Kidney epithelial cell (primary cell): ENCODE measurements around the gene BARHL1. TPM values are rescaled to one million over a fixed set of nuclear protein-coding genes. Genes with fewer than 3 reads are reported as not detected.

Source experiments
- DNase-seq: peaks from one replicate; pipeline ENCODE4 v3.0.0-alpha.2; 2010; ENCODE audit warnings: low read depth
- H3K27me3 ChIP-seq: 2 replicates; pipeline ENCODE4 v1.6.0; 2011; ENCODE audit warnings: low read length; ENCODE audit not compliant: control insufficient read depth, insufficient read depth
- H3K36me3 ChIP-seq: 2 replicates; pipeline ENCODE4 v1.5.1; 2011; ENCODE audit warnings: low read length; ENCODE audit not compliant: control insufficient read depth, insufficient read depth
- H3K4me3 ChIP-seq: 2 replicates; pipeline ENCODE4 v1.5.1; 2011; ENCODE audit warnings: low read depth, mild to moderate bottlenecking, control low read depth, low read length
- CTCF ChIP-seq: IDR thresholded peaks from 2 replicates; pipeline ENCODE4 v1.5.1; 2011; ENCODE audit warnings: mild to moderate bottlenecking, moderate library complexity, low read length, control low read depth, inconsistent platforms; ENCODE audit not compliant: insufficient read depth, poor library complexity, severe bottlenecking
- total RNA-seq: library from RNA; depleted of rRNA; stranded (reverse); fragments of >200 nt; gene quantifications from 2 replicates; pipeline ENCODE4 v1.2.3, GENCODE V29; 2015

Gene BARHL1
- total RNA-seq, 1 donor from 2014 or later, result not detected

GRCh38 chr9:132627106-132627505, 44.7 kb downstream of the BARHL1 start:
- peaks cover 3% of the 10 kb centered on the region for H3K36me3 ChIP-seq
- no peak for TF ChIP-seq CTCF
- H3K4me3 ChIP-seq, result no peak overlapping the region
- H3K27me3 ChIP-seq, result no peaks in the 10 kb centered on the region
- no peak for DNase-seq

GRCh38 chr9:132627594-132627993, 45.2 kb downstream of the BARHL1 start:
- no peak overlapping the region for H3K4me3 ChIP-seq
- no peak for DNase-seq
- H3K27me3 ChIP-seq, result no peaks in the 10 kb centered on the region
- TF ChIP-seq CTCF, result no peak
- peaks cover 3% of the 10 kb centered on the region for H3K36me3 ChIP-seq

GRCh38 chr9:132628746-132629145, 46.3 kb downstream of the BARHL1 start:
- Histone ChIP-seq H3K36me3 (peaks cover 2% of the 10 kb centered on the region), H3K27me3 (no peaks in the 10 kb centered on the region), H3K4me3 (no peak overlapping the region)
- DNase-seq, result no peak
- no peak for TF ChIP-seq CTCF

- TF ChIP-seq CTCF, result no peak
- DNase-seq, result no peak
- Histone ChIP-seq H3K4me3 (no peak overlapping the region), H3K36me3 (peaks cover 2% of the 10 kb centered on the region), H3K27me3 (no peaks in the 10 kb centered on the region)
These were observed 47.7 kb downstream of the BARHL1 start for GRCh38 chr9:132630116-132630515.

GRCh38 chr9:132630811-132631210, 48.4 kb downstream of the BARHL1 start:
- Histone ChIP-seq H3K27me3 (no peaks in the 10 kb centered on the region), H3K4me3 (no peak overlapping the region), H3K36me3 (peaks cover 2% of the 10 kb centered on the region)
- no peak for TF ChIP-seq CTCF
- no peak for DNase-seq

- DNase-seq, result peak; percentile 65
- TF ChIP-seq CTCF, result no peak
- peaks cover 2% of the 10 kb centered on the region for H3K36me3 ChIP-seq
- H3K4me3 ChIP-seq, result no peak overlapping the region
- H3K27me3 ChIP-seq, result no peaks in the 10 kb centered on the region
These were observed 48.9 kb downstream of the BARHL1 start for GRCh38 chr9:132631280-132631679.
